OCI-M2 (cell line): ENCODE data around the gene FHAD1.

Source experiments
- DNase-seq: peaks from one replicate; lab custom pipeline; 2025; ENCODE audit not compliant: unreplicated experiment; lab: John Stamatoyannopoulos, UW

Gene FHAD1

DNA sequence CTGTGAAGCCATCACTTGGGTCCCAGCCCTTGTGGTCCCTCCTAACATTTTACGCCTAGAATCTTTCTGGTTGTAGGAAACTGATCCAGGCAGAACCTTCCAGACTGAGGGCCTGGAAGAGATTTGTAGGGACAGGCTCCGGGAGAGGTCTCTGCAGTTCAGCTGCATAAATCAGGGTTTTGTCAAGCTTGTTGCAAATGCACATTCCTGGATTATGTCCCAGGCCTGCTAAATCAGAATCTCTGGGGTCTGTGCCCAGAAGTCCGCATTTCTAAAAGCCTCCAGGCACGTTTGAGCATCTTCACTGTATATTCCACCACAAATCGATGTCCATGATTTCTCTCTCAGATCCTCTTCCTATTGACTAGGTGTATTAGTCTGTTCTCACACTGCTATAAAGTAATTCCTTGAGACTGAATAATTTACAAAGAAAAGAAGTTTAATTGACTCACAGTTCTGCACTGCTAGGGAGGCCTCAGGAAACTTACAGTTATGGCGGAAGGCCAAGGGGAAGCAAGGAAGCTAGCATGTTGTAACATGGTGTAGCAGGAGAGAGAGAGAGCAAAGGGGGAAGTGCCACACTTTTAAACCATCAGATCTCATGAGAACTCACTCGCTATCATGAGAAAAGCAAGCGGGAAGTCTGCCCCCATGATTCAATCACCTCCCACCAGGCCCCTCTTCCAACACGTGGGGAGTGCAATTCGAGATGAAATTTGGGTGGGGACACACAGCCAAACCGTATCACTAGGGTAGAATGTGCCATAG is 1.2 kb upstream of the FHAD1 start:
- DNase-seq = no peak

DNA sequence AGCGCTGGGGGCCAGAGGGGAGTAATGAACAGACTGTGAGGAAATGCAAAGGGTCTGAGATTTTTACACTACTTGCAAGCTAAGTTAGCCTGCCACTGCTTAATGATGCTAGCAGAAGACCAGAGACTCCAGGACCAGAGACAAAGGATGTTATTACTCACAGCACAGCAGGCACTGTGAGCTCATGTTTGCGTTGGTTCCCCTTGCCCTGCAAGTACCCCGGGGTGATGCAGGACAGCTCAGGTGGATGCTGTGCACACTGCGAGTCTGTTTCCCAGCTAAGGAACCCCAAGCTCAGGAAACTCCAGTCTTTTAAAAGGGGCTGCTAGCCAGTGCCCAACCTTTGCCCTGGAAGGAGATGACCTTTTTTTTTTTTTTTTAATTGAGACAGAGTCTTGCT is 1.2 kb downstream of the FHAD1 start:
- DNase-seq = no peak

DNA sequence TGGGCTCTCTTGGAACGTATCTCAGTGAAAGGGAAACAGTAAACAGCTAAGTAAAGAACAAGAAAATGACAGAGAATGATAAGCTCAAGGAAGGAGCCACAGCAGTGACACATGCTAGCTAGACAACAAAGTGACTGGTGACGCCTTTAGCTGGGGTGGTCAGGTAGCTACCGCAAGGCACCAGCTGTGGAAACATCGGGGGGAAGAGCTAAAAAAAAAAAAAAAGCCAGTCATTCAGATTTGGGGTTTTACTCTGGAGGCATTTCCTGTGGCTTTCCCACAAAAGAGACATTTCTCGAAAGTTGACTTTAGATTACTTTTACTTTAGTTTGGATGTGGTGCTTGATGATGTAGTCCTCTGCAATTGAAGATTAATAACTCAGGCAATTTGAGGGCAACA is 2.1 kb downstream of the FHAD1 start:
- no peak for DNase-seq

DNA sequence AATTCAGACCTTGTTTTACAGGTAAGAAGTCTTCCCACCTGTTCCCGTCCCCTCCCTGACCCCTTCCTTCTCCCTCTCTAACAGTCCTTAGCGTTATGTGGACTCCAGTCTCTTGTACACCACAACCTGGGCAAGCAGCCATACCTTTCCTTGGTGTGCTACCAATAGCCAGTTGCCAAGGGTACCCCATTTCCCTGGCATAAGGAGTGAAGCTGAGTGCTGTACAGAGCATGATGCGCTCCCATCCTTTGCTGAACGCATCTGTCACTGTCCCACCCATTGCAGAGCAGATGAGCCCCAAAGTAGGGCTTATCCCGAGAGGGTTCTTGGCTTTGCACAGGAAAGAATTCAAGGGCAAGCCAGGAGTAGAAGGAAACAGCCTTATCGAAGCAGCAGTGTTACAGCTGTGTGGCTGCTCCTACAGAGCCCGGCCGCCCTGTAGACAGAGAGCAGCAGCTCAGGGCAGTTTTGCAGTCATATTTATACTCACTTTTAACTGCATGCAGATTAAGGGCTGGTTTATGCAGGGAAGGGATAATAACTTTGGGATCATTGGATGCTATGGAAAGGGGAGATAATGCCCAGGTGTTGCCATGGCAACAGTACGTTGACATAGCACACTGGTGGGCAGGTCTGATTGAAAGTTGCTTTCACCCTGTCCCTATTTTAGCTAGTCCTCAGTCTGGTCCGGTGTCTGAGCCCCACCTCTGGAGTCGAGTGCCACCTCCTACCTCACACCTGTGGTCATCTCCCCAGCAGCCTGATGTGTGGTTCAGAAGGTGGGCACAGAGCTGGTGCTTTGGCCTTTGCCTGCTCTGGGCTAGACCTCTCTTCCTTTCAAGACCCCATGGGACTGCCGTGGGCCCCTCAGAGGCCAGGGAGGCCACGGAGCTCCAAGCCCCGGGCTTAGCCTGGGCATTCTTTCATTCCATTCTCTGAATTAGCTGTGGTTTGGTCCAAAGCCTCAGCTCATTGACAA is 5.1 kb downstream of the FHAD1 start:
- no peak for DNase-seq

DNA sequence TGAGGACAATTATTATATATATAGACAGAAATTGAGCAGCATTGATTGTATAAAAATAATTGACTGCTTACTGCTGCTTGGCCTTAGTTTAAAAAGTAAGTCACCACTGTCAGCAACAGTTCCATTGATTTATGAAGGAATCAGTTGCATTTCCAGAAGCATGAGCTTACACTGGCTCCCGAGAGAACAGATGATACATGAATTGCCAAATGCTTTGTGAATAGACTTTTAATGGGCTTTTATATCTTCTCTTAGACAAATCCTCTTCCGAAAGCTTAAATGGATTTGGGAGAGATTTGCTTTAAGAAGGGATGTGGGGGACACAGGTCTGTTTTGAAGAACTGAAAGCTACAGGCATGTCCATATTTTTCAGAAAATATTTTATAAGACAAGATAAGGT is 7.5 kb downstream of the FHAD1 start:
- no peak for DNase-seq

DNA sequence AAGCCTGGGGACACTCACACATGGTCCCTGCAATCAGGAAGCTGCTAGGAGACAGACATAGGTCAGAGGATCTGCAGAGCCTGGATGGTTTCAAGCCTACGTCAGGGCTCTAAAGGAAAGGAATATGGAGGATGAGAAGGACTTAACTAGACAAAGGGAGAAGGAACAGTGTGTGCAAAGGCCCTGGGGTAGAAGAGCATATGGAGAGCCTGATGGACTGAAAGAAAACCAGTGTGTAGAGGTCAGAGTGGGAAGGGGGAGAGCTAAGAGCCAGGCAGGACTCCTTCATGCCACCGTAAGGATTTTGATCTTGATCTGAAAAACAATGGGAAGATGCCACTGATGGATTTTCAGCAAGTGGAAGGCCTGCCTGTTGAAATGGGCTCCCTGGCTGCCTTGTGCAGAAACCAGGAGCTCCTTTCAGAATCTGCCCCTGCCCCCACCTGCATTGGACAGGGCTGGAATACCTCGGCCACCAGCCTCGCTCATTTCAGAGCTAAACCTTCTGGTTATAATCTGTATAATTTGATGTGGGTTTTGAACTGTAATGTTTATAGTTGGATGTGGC is 8.6 kb downstream of the FHAD1 start:
- DNase-seq = no peak

DNA sequence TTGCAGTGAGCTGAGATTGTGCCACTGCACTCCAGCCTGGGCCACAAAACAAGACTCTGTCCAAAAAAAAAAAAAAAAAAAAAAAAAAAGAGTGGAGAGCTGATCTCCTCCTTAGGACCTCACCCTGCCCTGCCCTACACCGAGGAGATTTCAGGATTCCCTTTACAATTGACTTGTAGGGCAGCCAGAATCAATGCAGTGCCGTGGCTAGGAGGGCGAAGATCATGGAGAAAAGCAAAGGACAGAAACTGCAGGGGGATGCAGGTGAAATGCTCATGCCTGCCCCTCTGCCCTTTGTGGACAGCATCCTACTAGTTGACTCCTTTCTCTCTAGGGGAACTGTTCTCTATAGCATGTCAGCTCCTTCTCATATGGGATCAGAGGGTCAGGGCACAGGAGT is 9.6 kb downstream of the FHAD1 start:
- DNase-seq = no peak

DNA sequence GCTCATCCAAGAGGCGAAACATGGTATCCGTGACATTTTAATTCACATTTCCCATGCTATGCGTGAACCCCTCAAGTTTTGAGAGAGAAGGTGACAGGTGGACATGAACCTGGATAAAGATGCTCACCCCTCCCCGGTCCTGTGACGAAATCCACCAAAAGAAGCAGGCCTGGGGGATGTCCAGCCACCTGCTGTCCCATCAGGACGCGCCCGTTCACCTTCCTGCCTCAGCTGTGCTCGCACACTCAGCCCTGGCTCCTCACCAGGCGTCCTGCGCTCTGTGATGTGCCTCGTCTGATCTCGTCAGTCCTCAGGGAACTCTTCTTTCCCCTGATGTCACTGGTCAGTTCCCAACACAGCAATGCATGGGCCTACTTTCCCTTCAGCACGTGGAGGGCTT is 10.3 kb downstream of the FHAD1 start:
- DNase-seq = no peak

DNA sequence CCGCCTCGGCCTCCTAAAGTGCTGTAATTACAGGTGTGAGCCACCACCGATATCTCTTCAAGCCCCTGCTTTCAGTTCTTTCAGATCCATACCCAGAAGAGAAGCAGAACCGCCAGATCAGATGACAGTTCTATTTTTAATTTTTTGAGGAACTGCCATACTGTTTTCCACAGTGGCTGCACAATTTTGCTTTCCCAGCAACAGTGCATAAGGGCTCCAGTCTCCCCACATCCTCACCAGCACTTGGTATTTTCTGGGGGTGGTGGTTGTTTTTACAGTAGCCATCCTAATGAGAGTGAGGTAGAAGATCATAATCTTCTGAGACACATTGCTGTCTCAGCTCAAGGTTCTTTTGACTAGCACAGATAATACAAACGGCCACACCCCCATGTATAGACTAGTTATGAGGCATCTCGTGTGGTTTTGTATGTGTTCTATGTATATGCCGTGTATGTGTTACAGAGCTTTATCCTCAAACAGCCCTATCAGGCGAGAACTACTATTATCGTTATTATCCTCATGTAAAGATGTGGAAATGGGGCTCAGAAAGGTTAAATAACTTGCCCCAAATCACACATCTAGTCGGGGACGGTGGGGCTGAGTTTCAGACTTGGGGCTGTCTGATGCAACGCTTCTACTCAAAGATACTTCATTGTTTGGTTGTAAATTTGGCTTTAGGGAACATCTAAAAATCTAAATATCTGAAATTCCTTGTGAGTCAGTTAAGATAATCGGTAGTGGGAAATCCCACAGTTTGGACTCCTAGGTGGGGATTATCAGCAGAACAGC is 12.0 kb downstream of the FHAD1 start:
- no peak for DNase-seq

DNA sequence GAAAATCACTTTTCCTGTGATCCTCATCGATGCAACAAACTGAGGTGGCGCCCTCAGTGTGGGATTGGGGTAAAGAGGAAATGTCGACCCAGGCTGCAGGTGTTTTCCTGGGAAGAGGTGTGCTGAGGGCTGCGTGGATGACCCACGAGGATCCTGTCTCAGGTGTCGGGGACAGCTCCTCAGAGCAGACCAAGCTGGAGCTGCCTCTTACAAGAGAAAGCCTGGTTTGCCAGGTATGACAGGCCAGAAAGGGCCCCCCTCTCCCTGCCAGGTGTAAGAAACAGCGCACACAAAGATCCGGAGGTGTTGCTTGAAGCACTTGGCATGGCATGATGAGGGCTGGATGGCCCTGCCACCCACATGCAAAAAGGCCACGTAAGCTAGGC is 12.6 kb downstream of the FHAD1 start:
- DNase-seq = no peak

DNA sequence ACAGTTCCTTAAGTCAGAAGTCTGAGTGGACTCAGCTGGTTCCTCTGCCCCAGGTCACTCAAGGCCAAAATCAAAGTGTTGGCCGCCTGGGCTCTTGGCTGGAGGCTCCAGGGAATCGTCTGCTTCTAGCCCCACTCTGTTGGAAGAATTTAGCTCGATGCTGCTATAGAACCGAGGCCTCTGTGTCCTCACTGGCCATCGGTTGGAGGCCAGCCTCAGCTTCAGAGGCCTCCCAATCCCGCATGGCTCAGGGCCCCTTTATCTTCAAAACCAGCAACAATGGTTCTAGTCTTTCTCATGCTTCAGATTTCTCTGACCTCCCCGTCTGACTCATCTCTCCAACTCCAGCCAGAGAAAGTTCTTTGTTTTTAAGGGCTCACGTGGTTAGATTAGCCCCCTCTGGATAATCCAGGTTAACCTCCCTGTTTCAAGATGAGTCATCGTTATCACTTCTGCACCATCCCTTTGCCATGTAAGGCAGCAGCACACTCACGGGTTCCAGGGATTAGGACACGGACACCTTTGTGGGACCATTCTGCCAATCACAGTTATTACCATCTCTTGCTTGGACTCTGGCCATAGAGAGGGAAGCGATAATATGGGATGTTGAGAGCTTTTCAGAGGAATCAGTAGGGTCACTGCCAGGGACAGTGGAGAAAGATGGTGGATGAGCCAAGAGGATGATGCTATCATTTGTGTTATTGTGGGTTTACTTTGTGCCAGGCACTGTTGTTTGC is 13.6 kb downstream of the FHAD1 start:
- peak; percentile 33 for DNase-seq

DNA sequence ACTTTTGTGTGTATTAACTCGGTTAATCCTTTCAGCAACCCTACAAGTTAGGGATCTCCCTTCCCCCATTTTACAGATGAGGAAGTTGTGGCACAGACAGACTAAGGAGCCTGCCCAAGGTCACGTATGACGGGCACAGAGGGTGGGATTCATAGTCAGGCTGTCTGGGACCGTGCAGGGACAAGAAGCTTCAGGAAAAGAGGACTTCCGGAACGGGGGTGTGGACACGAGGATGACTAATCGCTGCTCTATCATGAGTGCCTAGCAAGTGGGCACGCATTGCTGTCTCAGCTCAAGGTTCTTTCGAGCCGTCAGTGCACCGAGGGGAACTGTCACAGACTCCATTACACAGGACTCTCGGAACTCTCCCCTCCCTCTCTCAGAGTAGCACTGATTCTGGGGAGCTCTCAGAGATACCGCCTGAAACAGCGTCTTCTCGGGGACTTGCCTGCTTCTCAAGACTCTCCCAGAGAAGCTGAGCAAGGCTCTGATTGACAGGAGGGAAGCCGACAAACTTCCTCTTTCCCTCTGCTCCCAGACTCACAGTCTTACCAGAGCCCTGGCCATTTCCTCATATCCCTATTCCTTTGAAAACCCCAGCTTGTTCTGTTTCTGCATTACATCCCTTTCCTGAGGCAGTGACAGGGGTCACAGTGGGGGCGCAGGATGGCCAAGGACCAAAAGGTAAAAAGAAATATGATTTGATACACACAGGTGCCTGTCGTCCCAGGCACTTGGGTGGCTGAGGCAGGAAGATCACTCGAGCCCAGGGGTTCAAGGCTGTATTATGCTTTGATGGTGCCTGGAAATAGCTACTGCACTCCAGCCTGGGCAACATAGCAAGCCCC is 14.4 kb downstream of the FHAD1 start:
- peak; percentile 73 for DNase-seq

DNA sequence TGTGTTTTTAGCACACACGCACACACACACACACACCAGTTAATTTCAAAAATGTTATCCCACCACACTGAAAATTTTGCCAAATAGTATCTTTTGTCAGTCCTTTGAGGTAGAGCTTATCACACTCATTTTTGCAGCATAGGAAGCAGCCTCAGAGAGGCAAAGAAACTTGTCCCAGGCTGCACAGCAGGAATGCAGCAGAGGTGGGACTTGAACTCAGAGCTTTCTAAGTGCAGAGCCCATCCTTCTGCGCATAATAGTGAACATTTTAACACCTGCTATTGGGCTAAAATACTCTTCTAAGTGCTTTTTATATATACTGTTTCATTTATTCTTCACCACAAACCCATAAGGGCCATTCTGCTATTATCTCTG is 15.0 kb downstream of the FHAD1 start:
- DNase-seq = no peak

DNA sequence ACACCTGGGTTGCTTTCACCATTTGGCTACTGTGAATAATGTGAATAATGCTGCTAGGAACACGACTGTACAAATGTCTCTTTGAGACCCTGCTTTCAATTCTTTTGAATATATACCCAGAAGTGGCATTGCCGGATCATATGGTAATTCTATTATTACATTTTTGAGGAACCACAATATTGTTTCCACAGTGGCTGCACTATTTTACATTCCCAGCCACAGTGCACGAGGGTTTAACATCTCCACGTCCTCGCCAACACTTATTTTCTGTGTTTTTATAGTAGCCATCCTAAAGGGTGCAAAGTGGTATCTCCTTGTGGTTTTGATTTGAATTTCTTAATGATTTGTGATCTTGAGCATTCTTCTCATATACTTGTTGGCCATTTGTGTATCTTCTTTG is 15.7 kb downstream of the FHAD1 start:
- no peak for DNase-seq

DNA sequence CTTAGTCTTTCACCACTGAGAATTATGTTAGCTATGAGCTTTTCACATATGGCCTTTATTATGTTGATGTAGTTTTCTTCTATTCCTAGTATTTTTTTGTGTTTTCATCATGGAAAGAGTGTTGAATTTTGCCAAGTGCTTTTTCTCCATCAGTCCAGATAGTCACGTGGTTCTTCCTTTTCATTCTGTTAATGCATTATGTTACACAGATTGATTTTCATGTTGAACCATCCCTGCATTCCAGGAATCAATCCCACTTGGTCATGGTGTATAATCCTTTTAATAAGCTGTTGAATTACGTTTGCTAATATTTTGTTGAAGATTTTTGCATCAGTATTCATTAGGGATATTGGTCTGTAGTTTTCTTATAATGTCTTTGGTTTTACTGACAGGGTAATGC is 17.7 kb downstream of the FHAD1 start:
- DNase-seq = no peak

DNA sequence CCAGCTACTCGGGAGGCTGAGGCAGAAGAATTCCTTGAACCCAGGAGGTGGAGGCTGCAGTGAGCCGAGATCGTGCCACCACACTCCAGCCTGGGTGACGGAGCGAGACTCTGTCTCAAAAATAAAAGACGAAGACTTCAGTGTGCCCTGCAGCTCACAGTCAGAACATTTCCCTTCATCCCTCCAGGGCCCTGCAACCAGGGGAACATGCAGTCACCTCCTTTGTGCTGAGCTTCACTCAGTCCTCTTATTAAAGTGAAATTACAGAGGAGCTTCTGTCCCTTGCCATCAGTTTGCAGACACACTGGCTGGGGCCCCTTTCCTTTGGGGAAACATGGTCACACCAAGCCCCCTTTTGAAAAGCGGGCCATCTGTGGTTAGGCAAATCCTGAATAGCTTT is 24.2 kb downstream of the FHAD1 start:
- no peak for DNase-seq

DNA sequence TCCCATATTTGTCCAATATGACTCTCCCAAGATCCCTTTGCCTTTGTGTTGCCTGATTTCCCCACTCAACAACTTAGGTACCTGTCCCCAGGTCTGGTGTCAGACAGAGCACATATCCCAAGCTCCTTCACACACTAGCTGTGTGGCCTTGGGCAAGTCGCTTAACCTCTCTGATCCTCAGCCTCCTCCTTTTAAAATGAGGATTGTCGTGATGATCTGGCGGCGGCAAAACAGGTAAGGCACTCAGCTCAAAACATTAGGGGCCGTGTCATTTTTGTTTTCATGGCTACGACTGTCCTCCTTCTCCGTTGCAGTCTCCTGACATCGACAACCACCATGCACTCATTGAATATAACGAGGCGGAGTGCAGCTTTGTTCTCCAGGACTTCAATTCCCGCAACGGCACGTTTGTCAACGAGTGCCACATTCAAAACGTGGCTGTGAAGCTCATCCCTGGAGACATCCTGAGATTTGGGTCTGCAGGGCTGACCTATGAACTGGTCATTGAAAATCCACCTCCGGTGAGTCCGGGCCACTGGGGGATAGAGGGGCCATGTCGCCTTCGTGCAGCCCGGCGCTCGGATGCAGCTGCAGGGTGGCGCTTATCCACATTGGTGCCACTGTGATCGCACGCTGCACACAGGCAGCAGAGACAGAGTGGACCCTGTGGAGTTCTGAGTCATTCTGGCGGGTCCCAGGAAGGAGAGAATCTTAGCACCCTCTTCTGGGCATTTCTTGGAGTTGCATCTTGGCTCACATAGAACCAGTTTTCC is 25.2 kb downstream of the FHAD1 start:
- DNase-seq = no peak

DNA sequence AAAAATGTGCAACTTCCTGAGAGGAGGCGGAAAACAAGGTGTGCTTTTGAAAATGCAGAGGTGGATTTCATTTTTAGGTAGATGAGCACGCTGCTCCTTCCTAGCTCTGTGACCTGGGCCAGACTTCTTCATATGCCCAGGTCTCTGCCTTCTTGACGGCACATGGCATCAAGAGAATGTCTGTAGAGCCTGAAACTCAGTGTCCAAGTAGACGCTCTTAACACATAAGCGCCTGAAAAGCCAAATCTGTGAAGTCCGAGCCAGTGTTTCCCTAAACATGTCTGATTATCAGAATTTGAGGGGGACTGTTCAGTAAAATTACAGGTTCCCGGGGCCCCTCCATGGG is 25.7 kb downstream of the FHAD1 start:
- no peak for DNase-seq

DNA sequence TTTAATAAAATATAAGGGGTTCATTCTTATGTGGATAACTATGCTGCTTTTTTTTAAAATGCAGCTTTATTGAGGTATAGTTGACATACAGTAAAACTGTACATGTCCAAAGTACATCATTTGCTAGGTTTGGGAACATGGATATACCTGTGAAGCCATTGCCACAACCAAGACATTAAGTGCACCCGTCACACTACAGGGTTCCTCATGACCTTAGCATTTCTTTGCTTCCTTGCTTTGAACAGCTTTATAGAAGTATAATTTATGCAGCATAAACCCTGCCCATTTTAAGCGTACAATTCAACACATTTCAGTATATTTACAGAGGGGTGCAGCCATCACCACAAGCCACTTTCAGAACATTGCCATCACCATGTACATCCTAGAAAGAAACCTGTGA is 26.3 kb downstream of the FHAD1 start:
- DNase-seq = no peak
